NOMO-1 treated with DMSO at 0.1 percent for 48 hours (cell line): Measurements from ENCODE around the gene PLXNA2.

Experiments used
- DNase-seq: peaks from one replicate; lab custom pipeline; 2025; ENCODE audit not compliant: unreplicated experiment; lab: John Stamatoyannopoulos, UW

The PLXNA2 gene

GRCh38 chr1:208006258-208006920 lies 237.8 kb downstream of the PLXNA2 start:
- no peak for DNase-seq

GRCh38 chr1:208004851-208005250 lies 239.3 kb downstream of the PLXNA2 start:
- DNase-seq = no peak

- DNase-seq = no peak
Measured at GRCh38 chr1:208003241-208003640, 240.9 kb downstream of the PLXNA2 start.

- no peak for DNase-seq
Measured at GRCh38 chr1:208002672-208003071, 241.5 kb downstream of the PLXNA2 start.

- no peak for DNase-seq
Measured at GRCh38 chr1:208002078-208002477, 242.1 kb downstream of the PLXNA2 start.

GRCh38 chr1:208000504-208000903 lies 243.7 kb downstream of the PLXNA2 start:
- no peak for DNase-seq

GRCh38 chr1:207999972-208000371 lies 244.2 kb downstream of the PLXNA2 start:
- DNase-seq = no peak

GRCh38 chr1:207999274-207999915 lies 244.8 kb downstream of the PLXNA2 start:
- no peak for DNase-seq

GRCh38 chr1:207998691-207999090 lies 245.5 kb downstream of the PLXNA2 start:
- no peak for DNase-seq

- peak; percentile 43 for DNase-seq
Measured at GRCh38 chr1:207997486-207998268, 246.5 kb downstream of the PLXNA2 start.

GRCh38 chr1:207996636-207997035 lies 247.5 kb downstream of the PLXNA2 start:
- peak; percentile 56 for DNase-seq

GRCh38 chr1:207995576-207995975 lies 248.6 kb downstream of the PLXNA2 start:
- no peak for DNase-seq

GRCh38 chr1:207993477-207994445 lies 250.4 kb downstream of the PLXNA2 start:
- DNase-seq = no peak

GRCh38 chr1:207992677-207993236 lies 251.4 kb downstream of the PLXNA2 start:
- DNase-seq = no peak

GRCh38 chr1:207991583-207992026 lies 252.6 kb downstream of the PLXNA2 start:
- no peak for DNase-seq

- DNase-seq = no peak
Measured at GRCh38 chr1:207990876-207991582, 253.2 kb downstream of the PLXNA2 start.

GRCh38 chr1:207990455-207990854 lies 253.7 kb downstream of the PLXNA2 start:
- DNase-seq = no peak

GRCh38 chr1:207988326-207989165 lies 255.6 kb downstream of the PLXNA2 start:
- DNase-seq = peak; percentile 14

- DNase-seq = no peak
Measured at GRCh38 chr1:207987164-207987563, 257.0 kb downstream of the PLXNA2 start.
